Glutamatergic neuron (in vitro differentiated cells): Measurements from ENCODE around the gene TAF8. TPM values are rescaled to one million over a fixed set of nuclear protein-coding genes. Genes with fewer than 3 reads are reported as not detected.

Experiments used
- DNase-seq: peaks from one replicate; pipeline ENCODE4 v3.0.0; 2022
- H3K27ac Mint-ChIP-seq: one replicate; pipeline ENCODE4 v1.8.0; 2020; ENCODE audit warnings: mild to moderate bottlenecking, mixed read lengths, inconsistent platforms; ENCODE audit not compliant: unreplicated experiment
- H3K27me3 Mint-ChIP-seq: one replicate; pipeline ENCODE4 v1.8.0; 2020; ENCODE audit warnings: mild to moderate bottlenecking, moderate library complexity, mixed read lengths, inconsistent platforms; ENCODE audit not compliant: unreplicated experiment
- H3K36me3 Mint-ChIP-seq: one replicate; pipeline ENCODE4 v1.8.0; 2020; ENCODE audit warnings: mild to moderate bottlenecking, mixed read lengths, inconsistent platforms; ENCODE audit not compliant: unreplicated experiment
- H3K4me1 Mint-ChIP-seq: one replicate; pipeline ENCODE4 v1.8.0; 2020; ENCODE audit warnings: mild to moderate bottlenecking, low read depth, mixed read lengths, inconsistent platforms; ENCODE audit not compliant: unreplicated experiment
- H3K4me3 Mint-ChIP-seq: one replicate; pipeline ENCODE4 v1.8.0; 2020; ENCODE audit warnings: mild to moderate bottlenecking, mixed read lengths, inconsistent platforms; ENCODE audit not compliant: unreplicated experiment
- H3K9me3 Mint-ChIP-seq: one replicate; pipeline ENCODE4 v1.8.0; 2020; ENCODE audit warnings: mild to moderate bottlenecking, moderate library complexity, mixed read lengths, inconsistent platforms; ENCODE audit not compliant: unreplicated experiment
- CTCF ChIP-seq: fragments of 200-600 bp; sonication (generic); IDR thresholded peaks from one replicate; pipeline ENCODE4 v1.5.0; 2021; ENCODE audit not compliant: partially characterized antibody, unreplicated experiment
- total RNA-seq: library from RNA; stranded (reverse); fragmentation: NEBNext Ultra II Directional; extraction: Animal tissue kit (Norgen Biotek cat#: 25700); gene quantifications from one replicate; pipeline ENCODE4 v1.2.1, GENCODE V29; 2021; ENCODE audit not compliant: unreplicated experiment

Gene TAF8
- total RNA-seq, 1 donor from 2014 or later = 16.2 TPM

DNA sequence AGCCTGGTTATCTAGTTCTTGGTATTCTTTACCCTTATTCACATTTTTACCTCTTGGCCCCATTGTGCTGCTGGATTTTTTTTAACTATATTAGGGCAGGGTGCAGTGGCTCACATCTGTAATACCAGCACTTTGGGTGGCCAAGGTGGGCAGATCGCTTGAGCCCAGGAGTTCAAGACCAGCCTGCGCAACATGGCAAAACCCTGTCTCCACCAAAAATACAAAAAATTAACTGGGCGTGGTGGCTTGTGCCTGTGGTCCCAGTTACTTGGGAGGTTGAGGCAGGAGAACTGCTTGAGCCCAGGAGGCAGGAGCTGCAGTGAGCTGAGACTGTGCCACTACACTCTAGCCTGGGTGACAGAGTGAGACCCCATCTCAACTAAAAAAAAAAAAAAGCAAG lies 12.2 kb upstream of the TAF8 start:
- TF ChIP-seq CTCF = no peak
- Mint-ChIP-seq H3K9me3 (no peaks in the 10 kb centered on the region), H3K36me3 (no peaks in the 10 kb centered on the region), H3K4me3 (no peak overlapping the region), H3K27ac (no peak overlapping the region), H3K27me3 (peaks cover 3% of the 10 kb centered on the region), H3K4me1 (peaks cover 13% of the 10 kb centered on the region)
- DNase-seq = no peak

DNA sequence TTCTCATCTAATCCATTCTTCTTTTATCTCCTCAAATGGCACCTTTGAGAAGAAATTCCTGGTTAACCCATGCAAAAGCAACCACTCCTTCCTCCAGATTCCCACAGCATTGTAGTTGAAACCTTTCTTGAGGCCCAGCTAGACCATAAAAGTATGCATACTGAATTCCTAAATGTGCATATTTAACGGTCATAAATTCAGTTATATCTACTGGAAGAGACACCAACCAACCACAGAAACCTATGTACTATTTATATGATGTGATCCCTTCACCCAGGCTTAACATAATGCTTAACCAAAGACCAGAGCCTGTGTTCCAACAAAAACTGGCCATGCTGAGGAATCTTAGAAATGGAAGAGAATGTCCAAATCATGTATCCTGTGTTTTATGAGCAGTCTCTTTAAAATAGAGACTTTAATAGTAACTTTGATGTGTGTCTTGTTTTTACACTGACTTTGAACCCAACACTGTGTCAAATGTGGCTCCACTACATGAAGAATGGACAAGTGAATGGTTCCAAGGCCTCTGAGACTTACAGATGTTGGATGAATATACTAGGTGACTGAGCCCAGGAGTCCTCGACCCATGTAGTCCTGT lies 11.4 kb upstream of the TAF8 start:
- Mint-ChIP-seq H3K27me3 (peaks cover 3% of the 10 kb centered on the region), H3K4me3 (no peak overlapping the region), H3K36me3 (no peaks in the 10 kb centered on the region), H3K9me3 (no peaks in the 10 kb centered on the region), H3K27ac (no peak overlapping the region), H3K4me1 (peaks cover 13% of the 10 kb centered on the region)
- no peak for TF ChIP-seq CTCF
- no peak for DNase-seq

DNA sequence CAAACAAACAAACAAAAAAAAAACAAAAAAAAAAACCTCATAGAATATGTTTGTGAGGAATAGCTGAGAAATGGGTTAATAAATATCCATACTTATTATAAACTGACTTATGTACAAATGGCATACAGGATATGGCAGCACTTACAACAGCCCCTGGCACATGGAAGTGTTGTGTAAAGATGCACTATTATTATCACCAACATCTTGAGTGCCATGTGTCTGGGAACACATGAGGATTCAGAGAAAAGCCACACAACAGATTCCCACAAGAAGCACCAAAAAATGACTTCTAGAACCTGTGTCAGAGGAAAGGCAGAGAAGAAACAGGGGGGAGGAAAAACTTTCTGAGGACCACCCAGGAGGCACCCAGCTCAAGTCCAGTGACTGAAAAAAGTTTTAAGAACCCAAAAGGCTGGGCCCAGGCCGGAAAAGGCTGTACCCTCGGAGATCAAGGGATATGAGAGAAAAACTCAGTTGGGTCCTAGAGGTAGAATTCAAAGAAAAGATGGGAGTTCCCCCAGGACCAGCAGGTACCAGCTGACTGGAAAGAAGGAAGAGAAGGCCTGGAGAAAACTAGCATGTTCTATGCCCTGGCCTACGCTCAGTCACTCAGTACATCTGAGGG lies 9.4 kb upstream of the TAF8 start:
- no peak for TF ChIP-seq CTCF
- DNase-seq = no peak
- Mint-ChIP-seq H3K36me3 (no peaks in the 10 kb centered on the region), H3K4me1 (peaks cover 16% of the 10 kb centered on the region), H3K9me3 (no peaks in the 10 kb centered on the region), H3K27me3 (peaks cover 3% of the 10 kb centered on the region), H3K4me3 (peak overlapping the region; percentile 18), H3K27ac (peak overlapping the region; percentile 82)

DNA sequence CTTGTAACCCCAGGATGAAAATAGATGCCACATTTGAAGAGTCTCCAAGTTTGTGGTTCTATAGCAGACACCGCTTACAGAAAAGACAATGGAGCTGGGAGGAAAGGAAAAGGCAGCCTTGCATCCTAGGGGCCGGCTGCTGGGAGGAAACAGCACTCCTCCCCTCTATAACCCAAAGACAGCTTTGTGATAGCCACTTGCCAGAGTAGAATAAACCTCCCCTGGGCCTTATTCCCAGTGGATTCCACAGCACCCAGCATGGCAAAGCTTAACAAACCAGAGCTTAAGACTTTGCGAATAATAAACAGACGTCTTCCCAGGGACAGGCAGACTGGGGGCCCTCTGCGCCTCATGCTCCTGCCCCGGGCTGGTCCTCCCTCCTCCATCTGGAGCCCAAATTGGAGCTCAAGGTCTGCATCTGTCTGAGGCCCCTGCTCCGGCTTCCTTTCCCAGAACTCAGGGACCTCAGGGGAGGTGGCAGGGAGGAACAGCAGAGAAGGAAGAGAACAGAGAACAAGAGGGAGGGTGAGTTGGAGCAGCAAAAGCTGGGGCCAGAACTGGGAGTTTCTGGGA lies 8.8 kb upstream of the TAF8 start:
- Mint-ChIP-seq H3K27ac (peak overlapping the region; percentile 82), H3K27me3 (peaks cover 7% of the 10 kb centered on the region), H3K4me3 (peak overlapping the region; percentile 18), H3K9me3 (no peaks in the 10 kb centered on the region), H3K4me1 (peaks cover 21% of the 10 kb centered on the region), H3K36me3 (no peaks in the 10 kb centered on the region)
- DNase-seq = no peak
- no peak for TF ChIP-seq CTCF

DNA sequence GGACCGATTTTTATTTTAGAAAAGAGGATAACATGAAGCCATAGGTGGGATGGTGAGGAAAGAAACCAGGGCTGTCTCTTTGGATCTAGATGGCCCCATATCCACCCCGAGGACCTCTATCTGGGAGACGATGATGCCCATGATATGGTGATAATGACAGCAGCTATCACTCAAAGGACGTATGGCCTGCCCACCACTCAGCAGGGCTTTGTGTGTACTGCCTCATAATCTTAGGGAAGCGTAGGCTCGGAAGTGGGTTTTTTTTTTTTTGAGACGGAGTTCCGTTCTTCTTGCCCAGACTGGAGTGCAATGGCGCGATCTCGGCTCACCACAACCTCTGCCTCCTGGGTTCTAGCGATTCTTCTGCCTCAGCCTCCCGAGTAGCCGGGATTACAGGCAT lies 8.2 kb upstream of the TAF8 start:
- Mint-ChIP-seq H3K27me3 (peaks cover 7% of the 10 kb centered on the region), H3K4me1 (peaks cover 26% of the 10 kb centered on the region), H3K4me3 (no peak overlapping the region), H3K36me3 (no peaks in the 10 kb centered on the region), H3K9me3 (no peaks in the 10 kb centered on the region), H3K27ac (peak overlapping the region; percentile 82)
- no peak for TF ChIP-seq CTCF
- DNase-seq = no peak
